A549 treated with Hydrocortisone at 1 μM for 4 hours (cell line): ENCODE data around the gene RMND5B. TPM values are rescaled to one million over a fixed set of nuclear protein-coding genes. Genes with fewer than 3 reads are reported as not detected.

Experiments used
- total RNA-seq: library from RNA; stranded (reverse); fragments of 200-300 nt; extraction: Qiagen RNA extraction; gene quantifications from 5 replicates; pipeline ENCODE4 v1.2.3, GENCODE V29; 2022

Gene RMND5B, protein sequence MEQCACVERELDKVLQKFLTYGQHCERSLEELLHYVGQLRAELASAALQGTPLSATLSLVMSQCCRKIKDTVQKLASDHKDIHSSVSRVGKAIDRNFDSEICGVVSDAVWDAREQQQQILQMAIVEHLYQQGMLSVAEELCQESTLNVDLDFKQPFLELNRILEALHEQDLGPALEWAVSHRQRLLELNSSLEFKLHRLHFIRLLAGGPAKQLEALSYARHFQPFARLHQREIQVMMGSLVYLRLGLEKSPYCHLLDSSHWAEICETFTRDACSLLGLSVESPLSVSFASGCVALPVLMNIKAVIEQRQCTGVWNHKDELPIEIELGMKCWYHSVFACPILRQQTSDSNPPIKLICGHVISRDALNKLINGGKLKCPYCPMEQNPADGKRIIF
- 28.4 to 31.8 TPM (median 30.9 TPM) in 5 replicates for total RNA-seq

DNA sequence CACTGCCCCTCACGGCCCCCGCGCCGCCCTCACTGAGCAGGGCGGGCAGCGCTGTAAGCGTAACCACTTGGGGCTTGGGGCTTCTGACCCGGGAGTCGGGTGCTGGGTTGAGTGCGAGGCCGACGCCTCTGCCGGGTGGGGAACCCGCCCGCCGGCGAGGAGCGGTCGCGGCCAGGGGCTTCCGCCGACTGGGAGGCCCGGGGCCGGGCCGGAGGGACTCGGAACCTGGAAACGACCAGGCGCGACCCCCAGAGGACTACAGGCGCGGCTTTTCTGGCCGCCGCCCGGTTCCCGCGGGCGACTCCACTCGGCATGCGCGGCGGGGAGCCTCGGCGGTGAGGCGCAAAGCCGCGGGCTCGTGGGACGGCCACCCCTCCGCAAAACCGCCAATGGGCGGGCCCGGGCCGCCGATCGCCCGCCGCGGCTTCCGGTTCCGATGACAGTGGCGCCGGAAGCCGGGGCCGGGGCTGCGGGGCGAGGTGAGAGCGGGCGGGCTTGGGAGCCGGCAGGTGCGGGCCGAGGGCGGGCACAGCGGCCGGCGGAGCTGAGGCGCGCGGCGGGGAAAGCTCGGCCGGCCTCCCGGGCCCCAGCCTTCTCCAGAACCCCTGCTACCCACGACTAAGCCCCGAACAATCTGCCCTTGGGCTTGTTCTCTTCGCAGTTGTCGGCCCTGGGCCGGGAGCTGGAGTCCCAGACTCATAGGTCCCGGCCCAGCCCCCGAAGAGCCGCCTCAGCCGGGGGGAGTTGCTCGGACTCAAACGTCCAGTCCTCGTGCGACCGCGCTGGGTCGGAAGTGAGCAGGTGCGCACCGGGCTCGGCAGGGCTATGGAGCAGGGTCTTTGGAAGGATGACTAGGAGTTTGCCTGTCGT, at the start of gene RMND5B:
Gene RMND5B, plus strand, starts transcription at position 439 of the 870 bp plus-strand sequence. CDS start 7,106 bp downstream, outside the sequence.

DNA sequence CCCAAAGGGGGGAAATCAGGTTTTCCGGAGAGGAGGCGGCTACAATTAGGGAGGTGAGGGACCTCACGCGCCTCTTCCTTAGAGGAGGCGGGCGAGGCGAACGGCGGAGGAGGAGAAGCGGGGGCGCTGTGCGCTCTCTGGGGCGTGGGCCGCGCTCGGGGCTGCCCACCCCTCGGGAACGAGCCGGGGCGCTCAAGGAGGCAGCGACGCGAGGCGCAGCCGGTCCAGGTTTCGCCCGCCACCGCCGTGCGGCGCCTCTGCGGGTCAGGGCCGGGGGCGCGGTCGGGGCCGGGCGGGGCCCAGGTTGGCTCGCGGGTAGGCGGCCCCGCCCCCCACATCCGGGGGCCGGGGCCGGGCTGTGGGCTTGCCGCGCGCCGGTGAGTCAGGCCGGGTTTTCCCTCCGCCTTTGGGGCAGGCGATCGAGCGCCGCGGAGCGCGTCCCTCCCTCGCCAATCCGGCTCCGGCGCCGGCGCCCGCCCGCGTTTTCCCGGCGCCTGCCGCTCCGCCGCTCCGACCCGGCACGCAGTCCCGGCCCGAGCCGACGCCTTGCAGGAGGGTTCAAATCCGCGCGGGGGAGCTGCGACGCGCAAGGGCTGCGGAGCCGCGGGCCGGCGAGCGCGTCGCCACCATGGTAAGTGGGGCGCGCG, 17.6 kb upstream of the RMND5B start, which contains the start of gene N4BP3:
Gene N4BP3, plus strand, starts transcription at position 392 of the 647 bp plus-strand sequence. CDS start 6,052 bp downstream, outside the sequence.

DNA sequence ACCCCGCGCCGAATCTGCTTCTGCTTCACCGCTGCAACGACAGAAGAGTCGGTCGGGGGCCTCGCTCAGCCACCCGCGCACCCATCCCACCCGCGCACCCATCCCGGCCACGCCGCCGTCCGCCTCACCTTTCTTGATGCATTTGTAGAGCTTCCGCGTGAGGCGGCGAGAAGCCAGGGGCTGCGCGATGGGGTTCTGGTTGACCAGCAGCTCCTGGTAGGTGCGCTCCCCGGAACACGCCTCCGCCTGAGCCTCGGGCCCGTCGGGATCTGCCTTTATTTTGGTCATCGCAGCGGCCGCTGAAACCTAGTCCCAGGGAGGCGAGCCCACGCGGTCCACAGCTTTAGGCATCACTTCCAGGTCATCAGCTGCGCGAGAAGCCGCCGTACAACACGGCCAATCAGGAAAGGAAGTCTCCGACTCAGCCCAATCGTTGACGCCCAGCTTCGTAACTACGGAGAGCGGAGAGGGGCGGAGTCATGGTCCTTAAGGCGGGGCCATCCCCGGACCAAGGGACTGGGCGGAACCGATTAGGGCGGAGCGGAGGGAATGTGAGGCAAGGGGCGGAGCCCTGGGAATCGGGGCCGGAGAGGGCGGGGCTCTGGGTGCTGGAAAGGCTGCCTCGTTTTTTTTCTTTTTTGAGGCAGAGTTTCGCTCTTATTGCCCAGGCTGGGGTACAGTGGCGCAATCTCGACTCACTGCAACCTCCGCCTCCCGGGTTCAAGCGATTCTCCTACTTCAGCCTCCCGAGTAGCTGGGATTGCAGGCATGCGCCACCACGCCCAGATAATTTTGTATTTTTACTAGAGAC, 22.9 kb downstream of the RMND5B start, which contains the start of gene NHP2:
Gene NHP2, minus strand, starts transcription at position 356 of the 811 bp plus-strand sequence. Its CDS starts 68 bp downstream, at position 288.

DNA sequence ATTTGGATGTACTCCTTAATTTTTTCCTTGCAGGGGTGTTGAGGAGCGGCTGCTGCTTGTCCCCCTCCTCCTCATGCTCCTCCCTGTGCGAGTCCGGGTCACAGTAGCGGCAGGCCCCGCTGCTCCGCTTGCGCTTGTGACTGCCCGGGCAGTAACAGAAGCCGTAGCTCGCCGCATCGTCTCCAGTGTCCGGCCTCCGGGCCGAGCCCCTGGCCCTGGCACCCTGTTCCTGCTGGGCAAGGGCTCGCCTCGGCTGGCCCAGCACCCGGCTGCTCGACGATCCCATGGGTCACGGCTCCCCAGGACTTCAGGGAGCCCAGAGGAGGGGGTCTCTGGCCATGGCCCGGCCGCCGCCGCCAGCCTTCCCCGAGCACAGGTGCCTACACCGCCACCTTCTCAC, 56.2 kb downstream of the RMND5B start, which contains the start of gene GMCL2:
Gene GMCL2, minus strand, starts transcription at position 358 of the 400 bp plus-strand sequence. Its CDS starts 72 bp downstream, at position 286.

Other genes with a start within 250 kb of the RMND5B start
- gene PROP1, start 134.8 kb upstream of the RMND5B start, total RNA-seq, result 0.09 TPM in 2 of 5 replicates, not detected in the others
- gene N4BP3, start 17.5 kb upstream of the RMND5B start, total RNA-seq, result 0.74 to 1.2 TPM (median 0.90 TPM) in 5 replicates
- gene NHP2, start 22.9 kb downstream of the RMND5B start, total RNA-seq, result 381 to 450 TPM (median 412 TPM) in 5 replicates
- gene GMCL2, start 56.4 kb downstream of the RMND5B start, total RNA-seq, result not detected in 5 replicates
- gene HNRNPAB, start 73.5 kb downstream of the RMND5B start, total RNA-seq, result 300 to 340 TPM (median 314 TPM) in 5 replicates
- 7.9 to 9.1 TPM (median 8.7 TPM) in 5 replicates for gene PHYKPL, start 101.8 kb downstream of the RMND5B start, total RNA-seq